Stimulated activated CD8-positive, alpha-beta memory T cell treated with anti-CD3 and anti-CD28 coated beads, Interleukin-15, amount 100 ng/mL, for 4 hours (primary cell): ENCODE data around the gene CSNK1D.

Source experiments
- DNase-seq, 2 donors: peaks; one replicate each; pipeline ENCODE4 v3.0.0-alpha.2; 2020; ENCODE audit warnings: low read depth in 2 of 2

CSNK1D gene

GRCh38 chr17:82252511-82253178, 20.9 kb downstream of the CSNK1D start:
- DNase-seq, result no peak

GRCh38 chr17:82250868-82251500, 22.5 kb downstream of the CSNK1D start:
- DNase-seq, result no peak

DNA sequence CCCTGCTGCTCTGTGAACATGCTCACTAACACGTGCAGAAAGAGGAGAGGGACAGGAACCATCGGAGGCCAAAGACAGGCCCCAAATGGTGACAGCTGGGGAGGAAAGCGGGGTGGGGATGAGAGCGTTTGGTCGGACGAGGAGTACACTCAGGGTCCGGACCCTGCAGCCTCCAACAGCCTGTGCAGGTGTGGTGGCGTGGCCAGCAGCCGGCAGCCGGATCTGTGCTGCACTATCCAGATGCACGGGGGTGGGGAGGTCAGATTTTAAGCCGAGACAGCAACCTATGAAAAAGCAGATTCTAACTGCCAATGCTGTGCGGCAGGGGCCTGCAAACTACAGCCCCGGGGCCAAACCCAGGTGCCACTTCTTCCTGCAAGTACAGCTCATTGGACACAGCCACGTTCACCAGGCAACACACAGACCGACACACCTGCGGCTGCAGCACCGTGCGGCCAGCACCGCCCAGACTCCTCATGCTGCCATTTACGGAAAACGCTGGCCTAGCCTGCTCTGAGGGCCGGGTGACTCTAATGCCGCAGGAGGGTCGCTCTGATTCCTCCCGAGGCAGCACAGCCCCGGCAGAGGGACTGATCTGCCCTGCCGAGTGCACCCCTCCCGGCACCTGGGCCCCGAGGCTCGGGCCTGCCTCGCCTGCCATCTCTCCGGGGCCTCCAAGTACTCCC, 23.5 kb downstream of the CSNK1D start:
- DNase-seq, result no peak

- no peak for DNase-seq
Measured at GRCh38 chr17:82248815-82249674, 24.5 kb downstream of the CSNK1D start.

- no peak for DNase-seq
Measured at GRCh38 chr17:82247856-82248671, 25.4 kb downstream of the CSNK1D start.

- DNase-seq, result no peak
Measured at GRCh38 chr17:82247182-82247823, 26.2 kb downstream of the CSNK1D start.

GRCh38 chr17:82246365-82247181, 26.9 kb downstream of the CSNK1D start:
- no peak for DNase-seq

- no peak for DNase-seq
Measured at GRCh38 chr17:82246040-82246364, 27.5 kb downstream of the CSNK1D start.

DNA sequence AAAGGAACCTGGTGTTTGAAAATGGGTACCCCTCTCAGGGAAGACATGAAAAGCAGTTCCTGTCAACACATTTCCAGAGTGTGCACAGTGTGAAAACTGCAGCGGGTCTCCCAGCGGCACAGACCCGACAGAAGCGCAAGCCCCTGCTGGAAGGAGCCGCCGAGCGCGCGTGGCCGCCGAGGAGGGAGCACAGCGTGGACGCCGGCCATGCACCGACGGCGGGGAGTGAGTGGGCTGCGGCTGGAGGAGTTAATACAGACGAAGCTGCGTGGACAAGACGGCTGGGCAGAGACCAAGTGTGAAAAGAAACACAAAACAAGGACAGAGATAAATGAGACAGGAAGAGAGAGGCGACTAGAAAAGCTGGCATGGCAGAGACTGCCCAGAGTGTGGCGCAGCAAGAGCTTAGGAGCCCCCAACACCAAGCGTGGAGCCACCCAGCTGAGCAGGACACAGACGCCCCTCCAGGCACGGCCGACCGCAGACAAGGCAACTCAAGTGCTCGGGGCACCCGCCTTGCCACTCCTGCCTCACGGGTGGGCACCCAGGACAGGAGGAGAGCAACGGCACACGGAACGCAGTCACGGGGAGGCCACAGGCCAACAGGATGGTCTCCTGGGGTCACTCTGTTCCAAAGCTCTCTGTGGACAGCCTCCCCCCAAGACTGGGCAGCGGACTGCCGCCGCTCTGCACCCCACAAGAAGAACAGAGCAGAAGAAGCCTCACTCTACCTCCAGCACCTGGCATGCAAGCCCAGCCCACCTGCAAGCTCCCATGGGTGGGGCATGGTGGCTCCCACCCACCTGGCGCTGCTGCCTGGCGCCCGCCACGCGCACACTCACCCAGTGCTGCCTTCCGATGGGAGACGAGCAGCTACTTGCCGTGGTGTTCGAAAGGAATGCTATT, 28.1 kb downstream of the CSNK1D start:
- no peak for DNase-seq

- DNase-seq, result no peak
Measured at GRCh38 chr17:82244413-82245133, 28.9 kb downstream of the CSNK1D start.

- no peak for DNase-seq
Measured at GRCh38 chr17:82243648-82244412, 29.7 kb downstream of the CSNK1D start.

DNA sequence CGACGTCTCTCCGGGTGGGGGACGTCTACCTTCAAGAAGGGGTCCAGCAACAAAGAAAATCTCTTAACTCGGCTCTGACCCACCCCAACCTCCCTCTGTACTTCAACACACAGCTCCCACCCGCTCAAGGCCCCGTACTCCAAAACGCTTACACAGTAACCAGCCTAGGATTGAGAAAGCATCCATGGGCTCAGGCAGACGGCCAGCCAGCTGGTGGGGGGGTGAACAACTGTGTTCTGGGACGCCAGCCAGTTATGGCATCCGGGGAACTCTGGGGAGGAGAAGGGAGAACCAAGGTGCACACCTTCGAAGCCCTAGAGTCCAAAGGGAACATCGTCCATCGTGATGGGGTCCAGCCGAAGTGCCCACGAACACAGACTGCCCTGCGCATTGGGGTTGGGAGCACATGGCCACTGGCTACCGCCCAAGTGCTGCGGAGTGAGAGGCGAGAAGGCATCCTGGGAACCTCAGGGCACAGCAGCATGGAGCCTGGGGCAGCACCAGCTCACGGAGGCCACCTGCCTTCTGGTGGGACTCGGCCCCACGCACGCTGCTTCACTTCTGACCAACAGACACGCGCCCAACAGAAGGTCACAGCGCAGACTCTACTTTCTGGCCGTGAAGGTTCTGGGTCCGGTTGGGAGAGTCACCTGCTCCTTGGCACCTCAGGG, 30.4 kb downstream of the CSNK1D start:
- DNase-seq, result no peak

DNA sequence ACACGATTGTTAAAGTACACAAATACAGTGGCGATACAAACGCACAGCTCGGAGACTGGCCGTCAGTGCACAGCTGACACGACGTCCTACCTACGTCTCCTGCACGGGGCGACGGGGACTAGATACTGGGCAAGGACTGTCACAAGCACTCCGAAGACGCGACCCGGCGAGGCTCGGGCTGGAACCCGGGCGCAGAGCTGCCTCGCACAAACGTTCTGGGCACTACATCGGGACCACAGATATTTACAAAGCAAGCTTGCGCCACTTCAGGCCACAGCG, 30.9 kb downstream of the CSNK1D start:
- DNase-seq, result no peak

DNA sequence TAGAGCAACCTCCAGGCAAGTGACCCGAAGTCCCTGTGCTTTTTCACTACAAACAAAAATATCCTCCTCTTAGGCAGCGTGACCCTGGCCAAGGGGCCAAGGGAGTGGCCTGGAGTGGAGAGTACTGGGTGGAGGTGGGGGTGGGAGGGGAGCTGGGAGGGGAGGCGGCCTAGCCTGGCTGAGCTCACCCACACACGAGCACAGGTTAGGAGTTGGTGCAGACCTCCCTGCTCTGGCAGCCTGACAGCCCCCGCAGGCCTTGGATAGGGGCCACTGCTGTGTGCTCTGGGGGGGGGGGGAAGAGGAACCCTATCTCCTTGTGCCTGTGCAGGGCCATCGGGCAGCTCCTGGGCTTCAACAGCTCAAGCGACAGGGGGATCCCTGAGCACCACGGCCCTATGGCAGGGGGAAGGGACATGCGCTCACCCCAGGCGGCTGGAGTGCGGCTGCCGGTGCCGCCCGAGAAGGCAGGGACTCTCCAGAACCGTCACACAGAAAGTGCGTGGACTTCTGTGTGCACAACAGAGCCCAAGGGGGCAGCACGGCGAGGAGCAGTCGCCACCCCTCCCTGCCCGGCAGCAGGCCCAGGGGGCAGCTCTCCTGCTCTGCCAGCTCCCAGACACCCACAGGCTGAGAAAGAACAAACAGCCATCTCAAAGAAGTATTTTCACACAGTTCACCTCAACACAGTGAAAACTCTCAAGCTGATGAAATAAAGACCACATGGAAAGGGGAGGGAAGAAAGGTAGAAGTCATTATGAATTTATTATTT, 31.4 kb downstream of the CSNK1D start:
- no peak for DNase-seq

GRCh38 chr17:82241183-82241925, 32.1 kb downstream of the CSNK1D start:
- DNase-seq, result no peak
